Measurements from ENCODE around the gene FILIP1L.

- TF ChIP-seq TCF12 (IDR thresholded peaks at IDR 0.05; ENCODE audit: low read depth) (no peak), CEBPB (IDR thresholded peaks at IDR 0.05) (no peak), ZBTB7A (IDR thresholded peaks at IDR 0.05; ENCODE audit: low read depth) (no peak), EP300 (IDR thresholded peaks at IDR 0.05; ENCODE audit: borderline replicate concordance) (no peak), FOXM1 (IDR thresholded peaks at IDR 0.05; ENCODE audit: borderline replicate concordance, low read depth) (no peak), TAF1 (IDR thresholded peaks at IDR 0.05; ENCODE audit: low read depth) (no peak), NFIC (IDR thresholded peaks at IDR 0.05) (no peak), YY1 (IDR thresholded peaks at IDR 0.05; ENCODE audit: low read depth) (no peak)
- TF ChIP-seq, protein P1, sequence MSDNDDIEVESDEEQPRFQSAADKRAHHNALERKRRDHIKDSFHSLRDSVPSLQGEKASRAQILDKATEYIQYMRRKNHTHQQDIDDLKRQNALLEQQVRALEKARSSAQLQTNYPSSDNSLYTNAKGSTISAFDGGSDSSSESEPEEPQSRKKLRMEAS (IDR thresholded peaks at IDR 0.05), result no peak
- TF ChIP-seq, protein P2, sequence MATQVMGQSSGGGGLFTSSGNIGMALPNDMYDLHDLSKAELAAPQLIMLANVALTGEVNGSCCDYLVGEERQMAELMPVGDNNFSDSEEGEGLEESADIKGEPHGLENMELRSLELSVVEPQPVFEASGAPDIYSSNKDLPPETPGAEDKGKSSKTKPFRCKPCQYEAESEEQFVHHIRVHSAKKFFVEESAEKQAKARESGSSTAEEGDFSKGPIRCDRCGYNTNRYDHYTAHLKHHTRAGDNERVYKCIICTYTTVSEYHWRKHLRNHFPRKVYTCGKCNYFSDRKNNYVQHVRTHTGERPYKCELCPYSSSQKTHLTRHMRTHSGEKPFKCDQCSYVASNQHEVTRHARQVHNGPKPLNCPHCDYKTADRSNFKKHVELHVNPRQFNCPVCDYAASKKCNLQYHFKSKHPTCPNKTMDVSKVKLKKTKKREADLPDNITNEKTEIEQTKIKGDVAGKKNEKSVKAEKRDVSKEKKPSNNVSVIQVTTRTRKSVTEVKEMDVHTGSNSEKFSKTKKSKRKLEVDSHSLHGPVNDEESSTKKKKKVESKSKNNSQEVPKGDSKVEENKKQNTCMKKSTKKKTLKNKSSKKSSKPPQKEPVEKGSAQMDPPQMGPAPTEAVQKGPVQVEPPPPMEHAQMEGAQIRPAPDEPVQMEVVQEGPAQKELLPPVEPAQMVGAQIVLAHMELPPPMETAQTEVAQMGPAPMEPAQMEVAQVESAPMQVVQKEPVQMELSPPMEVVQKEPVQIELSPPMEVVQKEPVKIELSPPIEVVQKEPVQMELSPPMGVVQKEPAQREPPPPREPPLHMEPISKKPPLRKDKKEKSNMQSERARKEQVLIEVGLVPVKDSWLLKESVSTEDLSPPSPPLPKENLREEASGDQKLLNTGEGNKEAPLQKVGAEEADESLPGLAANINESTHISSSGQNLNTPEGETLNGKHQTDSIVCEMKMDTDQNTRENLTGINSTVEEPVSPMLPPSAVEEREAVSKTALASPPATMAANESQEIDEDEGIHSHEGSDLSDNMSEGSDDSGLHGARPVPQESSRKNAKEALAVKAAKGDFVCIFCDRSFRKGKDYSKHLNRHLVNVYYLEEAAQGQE (IDR thresholded peaks at IDR 0.05; ENCODE audit: low read depth), result no peak
- TF ChIP-seq, protein P3, sequence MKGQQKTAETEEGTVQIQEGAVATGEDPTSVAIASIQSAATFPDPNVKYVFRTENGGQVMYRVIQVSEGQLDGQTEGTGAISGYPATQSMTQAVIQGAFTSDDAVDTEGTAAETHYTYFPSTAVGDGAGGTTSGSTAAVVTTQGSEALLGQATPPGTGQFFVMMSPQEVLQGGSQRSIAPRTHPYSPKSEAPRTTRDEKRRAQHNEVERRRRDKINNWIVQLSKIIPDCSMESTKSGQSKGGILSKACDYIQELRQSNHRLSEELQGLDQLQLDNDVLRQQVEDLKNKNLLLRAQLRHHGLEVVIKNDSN (IDR thresholded peaks at IDR 0.05), result no peak
Observed at GRCh38 chr3:99865321-99865720, 249.0 kb downstream of the FILIP1L start.
